Fibroblast of skin of left quadriceps (primary cell): ENCODE measurements around the gene MINPP1.
"Not testable (repeated sequence)": the region's sequence is repeated elsewhere in the genome, so short reads cannot be mapped to it uniquely, and the experiment has no call there.

ENCODE experiments used
- DNase-seq, 2 experiments: peaks; one replicate each; pipeline ENCODE4 v3.0.0-alpha.2; 2013; ENCODE audit warnings: low read depth in 2 of 2

MINPP1 gene

DNA sequence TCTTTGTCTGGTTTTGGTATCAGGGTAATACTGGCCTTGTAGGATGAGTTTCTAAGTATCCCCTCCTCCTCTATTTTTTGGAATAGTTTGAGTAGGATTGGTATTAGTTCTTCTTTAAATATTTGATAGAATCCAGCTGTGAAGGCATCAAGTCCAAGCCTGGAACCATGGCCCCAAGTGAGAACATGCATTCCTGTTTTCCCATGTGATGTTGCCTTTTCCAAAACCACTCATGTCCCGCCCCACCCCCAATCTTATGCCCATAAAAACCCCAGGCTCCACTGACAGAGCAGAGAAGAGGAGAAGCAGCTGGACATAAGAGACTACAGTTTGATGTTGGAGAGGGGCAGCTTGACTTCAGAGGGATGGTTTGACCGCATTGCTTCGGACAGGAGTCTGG lies 71.2 kb downstream of the MINPP1 start:
- no peak for DNase-seq

- no peak for DNase-seq
Observed at GRCh38 chr10:87578160-87578841, 73.6 kb downstream of the MINPP1 start.

- no peak for DNase-seq
Observed at GRCh38 chr10:87578842-87579401, 74.2 kb downstream of the MINPP1 start.

DNA sequence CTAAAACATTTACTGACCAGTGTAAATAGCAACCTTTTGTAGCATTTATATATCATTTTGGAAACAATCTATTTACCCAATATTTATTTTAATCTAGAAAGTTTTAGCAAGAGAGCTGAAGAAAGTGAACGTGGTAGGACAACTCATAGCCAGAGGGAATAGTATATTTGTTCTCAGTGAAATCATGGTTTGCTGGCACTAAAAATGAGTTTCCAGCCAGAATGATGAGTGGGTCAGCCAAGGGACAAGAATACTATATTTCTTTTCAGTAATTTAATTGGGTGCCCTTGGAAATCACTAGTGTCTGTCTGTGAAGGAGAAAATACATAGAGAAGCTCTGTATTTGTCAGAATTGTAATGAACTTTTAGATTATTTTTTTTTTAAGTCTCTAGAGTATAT lies 74.9 kb downstream of the MINPP1 start:
- DNase-seq, result no peak

- no peak for DNase-seq
Observed at GRCh38 chr10:87580016-87580415, 75.3 kb downstream of the MINPP1 start.

DNA sequence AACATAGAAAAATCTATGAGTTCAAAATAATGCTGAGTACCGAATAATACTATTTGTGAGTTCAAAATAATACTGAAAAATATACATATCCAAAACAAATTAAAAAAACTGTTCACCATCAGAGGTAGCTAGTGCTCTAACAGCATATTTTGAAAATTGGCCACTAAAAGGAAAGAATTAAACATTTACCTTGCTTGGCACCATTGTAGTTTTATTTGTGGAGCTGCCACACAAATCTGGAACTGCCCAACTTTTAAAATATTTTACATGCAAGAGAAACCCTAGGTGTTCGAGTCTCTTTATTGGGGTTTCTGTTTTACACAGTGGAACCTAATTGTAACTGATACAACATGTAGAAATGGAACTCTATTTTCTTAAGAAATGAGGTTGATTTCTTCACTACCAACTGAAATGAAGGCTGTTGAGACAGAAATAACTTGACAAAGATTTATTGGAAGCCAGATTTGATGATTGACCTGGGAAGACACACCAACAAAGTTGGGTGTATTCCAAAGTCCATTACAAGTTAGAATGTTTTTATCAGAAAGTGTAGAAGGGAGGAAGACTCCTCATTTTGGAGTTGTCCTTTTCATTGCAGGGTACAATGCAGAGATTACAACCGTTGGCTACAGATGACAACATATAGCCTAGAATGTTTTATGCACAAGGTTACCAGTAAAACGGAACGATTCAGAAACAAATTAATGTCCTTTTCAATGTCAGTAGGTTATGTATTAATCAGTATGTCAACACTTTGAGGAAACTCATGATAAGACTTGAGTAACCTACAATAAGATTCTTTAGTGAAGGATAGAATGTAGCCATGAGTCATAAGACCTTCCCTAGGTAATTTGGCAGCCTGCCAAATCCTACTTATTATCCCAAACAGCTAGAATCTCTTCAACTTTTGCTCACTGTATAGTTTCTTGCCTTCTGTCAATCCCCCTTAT lies 81.1 kb downstream of the MINPP1 start:
- peak in 1 of 2 experiments; percentile 21 for DNase-seq

DNA sequence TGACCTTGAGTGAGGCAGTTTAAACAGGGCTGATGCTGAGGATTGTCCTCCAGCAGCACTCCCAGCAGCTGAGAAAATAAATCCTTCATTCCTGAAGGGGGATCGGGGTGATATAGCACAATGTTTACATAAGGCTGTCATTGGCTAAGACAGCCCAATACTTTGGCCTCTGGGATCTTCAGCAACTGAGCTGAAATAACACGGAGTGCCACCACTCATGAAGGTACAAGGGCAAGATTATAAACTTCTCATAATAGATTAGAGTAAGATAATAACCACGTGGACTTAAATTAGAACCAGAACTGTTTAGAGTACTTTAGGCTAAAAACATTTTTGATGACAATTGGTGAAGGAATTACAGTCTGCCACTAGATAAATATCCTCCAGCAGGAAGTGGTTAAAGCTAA lies 85.0 kb downstream of the MINPP1 start:
- DNase-seq, result no peak

GRCh38 chr10:87590705-87591588 lies 86.3 kb downstream of the MINPP1 start:
- DNase-seq, result no peak

DNA sequence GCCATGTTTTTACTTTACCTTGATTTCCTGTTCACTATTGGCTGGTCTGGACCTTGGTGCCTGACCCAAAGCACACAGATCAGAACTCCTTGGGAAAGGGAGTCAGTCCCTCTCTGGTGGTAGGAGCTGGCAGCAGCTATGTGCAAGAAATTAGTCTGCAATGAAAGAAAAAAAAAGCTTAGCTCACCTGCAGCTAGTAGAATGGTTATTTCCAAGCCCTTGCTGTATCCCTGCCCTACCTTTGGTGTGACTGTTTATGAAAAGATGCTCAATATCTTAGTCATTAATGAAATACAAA lies 86.8 kb downstream of the MINPP1 start:
- no peak for DNase-seq

DNA sequence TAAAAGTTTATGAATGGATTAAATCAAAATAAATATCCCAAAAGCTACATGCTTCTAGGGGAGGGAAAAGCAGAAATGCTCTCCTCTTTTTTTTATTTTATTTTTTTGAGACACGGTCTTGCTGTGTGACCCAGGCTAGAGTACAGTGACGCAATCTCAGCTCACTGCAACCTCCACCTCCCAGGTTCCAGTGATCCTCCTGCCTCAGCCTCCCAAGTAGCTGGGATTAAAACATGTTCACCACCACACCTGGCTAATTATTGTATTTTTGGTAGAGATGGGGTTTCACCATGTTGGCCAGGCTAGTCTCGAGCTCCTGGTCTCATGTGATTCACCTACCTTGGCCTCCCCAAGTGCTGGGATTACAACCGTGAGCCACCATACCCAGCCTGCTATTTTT lies 88.2 kb downstream of the MINPP1 start:
- DNase-seq, result not testable (repeated sequence)

- DNase-seq, result peak; percentile 39 to 56
Observed at GRCh38 chr10:87593702-87594101, 89.0 kb downstream of the MINPP1 start.

DNA sequence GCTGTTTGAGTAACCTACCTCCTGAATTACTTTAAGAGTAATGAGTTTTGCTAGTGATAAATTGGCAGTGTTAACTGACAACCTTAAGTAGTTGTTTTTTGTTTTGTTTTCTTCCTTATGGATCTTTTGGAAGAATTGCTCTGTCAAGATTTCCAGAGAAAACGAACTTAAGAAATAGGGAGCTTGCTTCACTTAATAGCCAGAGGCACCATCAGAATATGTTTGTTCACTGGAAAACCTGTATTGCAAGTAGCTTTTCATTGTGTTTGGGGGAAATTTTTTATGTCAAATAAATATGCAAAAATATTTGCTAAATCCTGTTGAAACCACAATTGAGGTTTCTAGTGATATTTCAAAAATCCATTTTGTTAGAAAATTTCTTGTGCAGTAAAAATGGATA lies 89.5 kb downstream of the MINPP1 start:
- no peak for DNase-seq

GRCh38 chr10:87594864-87595263 lies 90.2 kb downstream of the MINPP1 start:
- DNase-seq, result no peak

DNA sequence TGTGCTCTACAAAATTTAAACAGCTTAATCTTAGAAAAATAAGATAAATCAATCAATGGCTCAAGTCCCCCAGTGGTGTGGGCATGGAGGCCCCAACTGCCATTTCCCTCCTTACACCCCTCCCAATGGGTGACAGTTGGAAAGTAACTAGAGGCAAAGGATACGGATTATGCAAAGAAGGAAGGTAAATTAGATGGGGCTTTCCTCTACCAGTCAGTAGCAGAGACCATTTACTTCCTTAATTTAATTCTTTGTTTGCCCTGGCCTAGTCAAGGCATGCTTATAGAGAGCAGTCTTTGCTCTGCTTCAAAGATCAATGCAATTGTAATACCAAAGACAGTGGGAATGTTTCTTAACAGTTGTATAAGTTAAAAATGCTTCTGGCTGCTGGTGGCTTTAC lies 91.7 kb downstream of the MINPP1 start:
- no peak for DNase-seq

- no peak for DNase-seq
Observed at GRCh38 chr10:87598700-87599099, 94.0 kb downstream of the MINPP1 start.

DNA sequence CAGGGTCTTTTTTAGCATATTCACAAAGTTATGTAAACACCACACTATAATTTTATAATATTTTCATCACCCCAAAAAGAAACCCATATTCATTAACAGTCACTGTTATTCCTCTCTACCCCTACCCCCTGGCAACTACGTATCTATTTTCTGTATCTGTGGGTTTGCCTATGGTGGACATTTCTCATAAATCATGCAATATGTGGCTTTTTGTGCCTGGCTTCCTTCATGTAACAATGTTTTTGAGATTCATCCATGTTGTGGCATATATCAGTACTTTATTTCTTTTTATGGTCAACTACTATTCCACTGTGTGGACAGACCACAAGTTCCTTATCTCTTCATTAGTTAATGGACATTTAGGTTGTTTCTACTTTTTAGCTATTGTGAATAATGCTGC lies 95.9 kb downstream of the MINPP1 start:
- DNase-seq, result no peak
